A549 (cell line): Measurements from ENCODE around the gene SUMO2. TPM values are rescaled to one million over a fixed set of nuclear protein-coding genes. Genes with fewer than 3 reads are reported as not detected.

ENCODE experiments used
- ATAC-seq, 2 experiments: fragments of 200-7000 bp in 1 of 2; fragments of >200 bp in 1 of 2; cut with Nextera tagmentation in 1 of 2; cut with Tn5 transposase in 1 of 2; 3 replicates each; pipeline versions ENCODE4 v1.8.0 to v1.9.1; 2018 to 2020; ENCODE audit warnings: mild to moderate bottlenecking in 1 of 2, moderate library complexity in 1 of 2
- CTCF ChIA-PET: fragments of 300-600 bp; sonication (Branson Sonifier 250); formaldehyde crosslinking; extraction: SDS; loops from one replicate; lab custom pipeline; 2021; ENCODE audit warnings: antibody characterized with exemption, inconsistent platforms; lab: Yijun Ruan, JAX
- POLR2A ChIA-PET: fragments of 350-600 bp; formaldehyde crosslinking; extraction: SDS; loops from one replicate; lab custom pipeline; 2021; ENCODE audit warnings: antibody characterized with exemption, inconsistent platforms; lab: Yijun Ruan, JAX
- DNase-seq, 2 experiments: peaks; one replicate each; pipeline versions ENCODE4 v3.0.0 to v3.0.0-alpha.2; 2011 to 2016; ENCODE audit warnings: low read depth in 1 of 2, low spot score in 1 of 2
- FAIRE-seq: peaks from 2 replicates; lab custom pipeline; 2011; peaks lifted over from hg19 to GRCh38; lab: Jason Lieb, UNC
- H3K27ac ChIP-seq, 2 experiments: fragments of >200 bp; sonication (Bioruptor Twin); formaldehyde crosslinking; 3 replicates each; pipeline ENCODE4 v1.5.1; 2016 to 2017
- H3K4me1 ChIP-seq: fragments of >200 bp; sonication (Bioruptor Twin); formaldehyde crosslinking; 3 replicates; pipeline ENCODE4 v1.6.1; 2016
- H3K4me2 ChIP-seq: fragments of >200 bp; sonication (Bioruptor Twin); formaldehyde crosslinking; 3 replicates; pipeline ENCODE4 v1.6.1; 2016
- H3K4me3 ChIP-seq: fragments of >200 bp; sonication (Bioruptor Twin); formaldehyde crosslinking; 3 replicates; pipeline ENCODE4 v1.5.1; 2016
- H3K9me3 ChIP-seq: fragments of >200 bp; sonication (Bioruptor Twin); formaldehyde crosslinking; 3 replicates; pipeline ENCODE4 v1.6.1; 2016
- BHLHE40 ChIP-seq: IDR thresholded peaks from 2 replicates; pipeline ENCODE4 v1.6.1; 2012; ENCODE audit warnings: low read depth, low read length, inconsistent platforms
- CBX8 ChIP-seq: fragments of 200-600 bp; sonication (generic); IDR thresholded peaks from 2 replicates; pipeline ENCODE4 v1.6.1; 2016
- CHD4 ChIP-seq: fragments of 200-600 bp; sonication (generic); IDR thresholded peaks from 2 replicates; pipeline ENCODE4 v1.6.1; 2016; ENCODE audit warnings: antibody characterized with exemption, mild to moderate bottlenecking, borderline replicate concordance
- EHMT2 ChIP-seq: fragments of 200-600 bp; sonication (generic); IDR thresholded peaks from 2 replicates; pipeline ENCODE4 v1.6.1; 2016; ENCODE audit warnings: antibody characterized with exemption, low read depth, mild to moderate bottlenecking, moderate library complexity
- FOSB ChIP-seq: fragments of 250-450 bp; sonication (Bioruptor Pico); IDR thresholded peaks from 2 replicates; pipeline ENCODE4 v1.5.0; 2020; ENCODE audit warnings: mild to moderate bottlenecking, moderate library complexity
- GATA3 ChIP-seq: IDR thresholded peaks from 2 replicates; pipeline ENCODE4 v1.6.1; 2012; ENCODE audit warnings: borderline replicate concordance
- HDAC2 ChIP-seq: fragments of 200-600 bp; sonication (generic); IDR thresholded peaks from 2 replicates; pipeline ENCODE4 v1.6.1; 2016
- HOXA7 ChIP-seq: fragments of 250-450 bp; sonication (Bioruptor Pico); IDR thresholded peaks from 2 replicates; pipeline ENCODE4 v1.5.0; 2020; ENCODE audit warnings: mild to moderate bottlenecking, moderate library complexity
- JUN ChIP-seq, 2 experiments: fragments of >200 bp; sonication (Bioruptor Twin); formaldehyde crosslinking; IDR thresholded peaks; 2 replicates in 1 of 2; 3 replicates in 1 of 2; pipeline ENCODE4 v1.6.1; 2016 to 2017
- KDM5A ChIP-seq: fragments of 200-600 bp; sonication (generic); IDR thresholded peaks from 2 replicates; pipeline ENCODE4 v1.6.1; 2016; ENCODE audit warnings: antibody characterized with exemption, mild to moderate bottlenecking
- MAFK ChIP-seq: fragments of 450-650 bp; IDR thresholded peaks from 2 replicates; pipeline ENCODE4 v1.6.1; 2014; ENCODE audit not compliant: partially characterized antibody
- MAX ChIP-seq: IDR thresholded peaks from 2 replicates; pipeline ENCODE4 v1.6.1; 2012
- MYC ChIP-seq: IDR thresholded peaks from 2 replicates; pipeline ENCODE4 v1.6.1; 2012; ENCODE audit warnings: mild to moderate bottlenecking, inconsistent platforms, low read length, improper control_type of control experiment, borderline replicate concordance
- NFE2L2 ChIP-seq: fragments of 150-350 bp; conservative IDR thresholded peaks from 2 replicates; pipeline ENCODE4 v1.6.1; 2014; ENCODE audit warnings: low read length
- NR3C1 ChIP-seq: fragments of >200 bp; sonication (Bioruptor Twin); formaldehyde crosslinking; IDR thresholded peaks from 3 replicates; pipeline ENCODE4 v1.6.1; 2017
- PBX3 ChIP-seq: IDR thresholded peaks from 2 replicates; pipeline ENCODE4 v1.6.1; 2012
- POLR2A ChIP-seq: IDR thresholded peaks from 2 replicates; pipeline ENCODE4 v1.6.1; 2012; ENCODE audit warnings: mild to moderate bottlenecking, low read length
- POLR2AphosphoS2 ChIP-seq: conservative IDR thresholded peaks from 2 replicates; pipeline ENCODE4 v1.6.1; 2012; ENCODE audit warnings: low read length, improper control_type of control experiment, inconsistent platforms
- RAD21 ChIP-seq, 2 experiments: fragments of >200 bp in 1 of 2; sonication (Bioruptor Twin) in 1 of 2; formaldehyde crosslinking in 1 of 2; IDR thresholded peaks in 1 of 2; conservative IDR thresholded peaks in 1 of 2; 2 replicates in 1 of 2; 3 replicates in 1 of 2; pipeline ENCODE4 v1.6.1; 2012 to 2018; ENCODE audit warnings: inconsistent platforms in 1 of 2
- RCOR1 ChIP-seq: fragments of 150-350 bp; IDR thresholded peaks from 2 replicates; pipeline ENCODE4 v1.6.1; 2014; ENCODE audit warnings: antibody characterized with exemption, low read length, low read depth
- RFX5 ChIP-seq: fragments of 450-650 bp; IDR thresholded peaks from 2 replicates; pipeline ENCODE4 v1.7.1; 2014; ENCODE audit warnings: antibody characterized with exemption, mild to moderate bottlenecking, moderate library complexity
- SMC3 ChIP-seq: fragments of >200 bp; sonication (Bioruptor Twin); formaldehyde crosslinking; IDR thresholded peaks from 3 replicates; pipeline ENCODE4 v1.6.1; 2018; ENCODE audit warnings: inconsistent platforms
- ZFP36 ChIP-seq: fragments of 450-650 bp; IDR thresholded peaks from 2 replicates; pipeline ENCODE4 v1.6.1; 2014; ENCODE audit warnings: borderline replicate concordance; ENCODE audit not compliant: partially characterized antibody
- ZSCAN20 ChIP-seq: fragments of 250-450 bp; sonication (Bioruptor Pico); IDR thresholded peaks from 2 replicates; pipeline ENCODE4 v1.8.0; 2022; ENCODE audit warnings: mild to moderate bottlenecking, moderate library complexity
- WGBS: methylation state at CpG from one replicate; pipeline ENCODE4 v1.1.6; 2017; ENCODE audit errors: missing lambda C conversion rate; 5-methylcytosine and 5-hydroxymethylcytosine counted together
- polyA plus RNA-seq, 4 experiments: library from polyadenylated mRNA; depleted of rRNA in 3 of 4; stranded (reverse); fragments of >200 nt; fragmentation: RNase III in 1 of 4; extraction: RNeasy Plus Mini Kit Qiagen cat#74134 plus additional on column Dnase treatment in 1 of 4; gene quantifications; 2 replicates in 3 of 4; 3 replicates in 1 of 4; pipeline ENCODE4 v1.2.3, GENCODE V29; 2011 to 2017
- TF ChIP-seq, protein P1 (sequence below): fragments of >200 bp; sonication (Bioruptor Twin); formaldehyde crosslinking; IDR thresholded peaks from 2 replicates; pipeline ENCODE4 v1.6.1; 2016
- TF ChIP-seq, protein P2 (sequence below): fragments of 200-600 bp; sonication (generic); IDR thresholded peaks from 2 replicates; pipeline ENCODE4 v1.6.1; 2016; ENCODE audit warnings: antibody characterized with exemption, mild to moderate bottlenecking, moderate library complexity
- TF ChIP-seq, protein P3 (sequence below): fragments of 250-450 bp; sonication (Bioruptor Pico); IDR thresholded peaks from 2 replicates; pipeline ENCODE4 v1.5.0; 2021; ENCODE audit warnings: mild to moderate bottlenecking, moderate library complexity, borderline replicate concordance
- TF ChIP-seq, protein P4 (sequence below): fragments of >200 bp; sonication (Bioruptor Twin); formaldehyde crosslinking; IDR thresholded peaks from 3 replicates; pipeline ENCODE4 v1.5.1; 2016

SUMO2 gene
- polyA plus RNA-seq, 2 of the 4 experiments (the other 2 are of a cell fraction): 525 to 545 TPM

DNA sequence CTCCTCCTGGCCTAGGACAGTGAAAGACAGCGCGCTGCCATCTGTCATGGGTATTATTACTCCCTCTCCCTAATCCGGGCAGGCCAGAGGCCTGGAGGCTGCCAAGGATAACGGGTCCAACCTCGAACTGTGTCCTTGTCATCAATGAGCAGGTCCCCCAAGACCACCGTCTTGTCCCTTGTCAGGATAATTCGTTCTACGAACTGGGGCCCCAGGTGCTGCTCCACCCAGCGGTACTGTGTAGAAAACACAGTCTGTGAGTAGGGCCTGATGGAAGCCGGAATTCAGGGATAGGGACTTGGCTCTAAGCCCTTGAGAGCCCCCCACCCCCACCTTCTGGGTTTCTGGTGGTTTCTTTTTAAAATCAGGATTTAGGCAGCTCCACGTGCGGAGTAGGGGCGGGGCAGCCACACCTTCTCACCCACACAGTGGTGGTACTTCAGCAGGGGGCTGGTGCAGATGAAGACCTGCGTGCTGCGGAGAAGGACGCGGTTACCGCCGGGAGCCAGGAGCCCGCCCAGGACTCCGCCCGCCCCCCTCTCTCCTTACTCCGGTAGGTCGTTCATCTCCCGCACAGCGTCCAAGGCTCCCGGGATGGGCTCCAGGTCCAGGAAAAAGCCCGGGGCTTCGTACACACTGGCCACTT lies 52.0 kb downstream of the SUMO2 start:
- Histone ChIP-seq H3K4me1 (peaks cover 47% of the 10 kb centered on the region), H3K4me3 (peak overlapping the region; percentile 89), H3K4me2 (peak overlapping the region; percentile 87), H3K27ac (peak overlapping the region; percentile 97), H3K9me3 (no peaks in the 10 kb centered on the region)
- FAIRE-seq (no peak), ATAC-seq (peak; percentile 66 to 74), DNase-seq (peak; percentile 81 to 86)
- WGBS: 10% methylated on average over 22 of the region's 29 CpGs
- TF ChIP-seq EHMT2 (no peak), CBX8 (no peak), CHD4 (no peak), NFE2L2 (no peak), KDM5A (no peak), POLR2A (peak; percentile 23; the same call in 1 of the 2 replicates), RFX5 (no peak), RAD21 (conservative IDR thresholded peaks at IDR 0.05 in 1 of 2, IDR thresholded peaks at IDR 0.05 in 1 of 2) (peak; percentile 48 to 55), POLR2AphosphoS2 (no peak), HOXA7 (CRISPR knock-in tag) (no peak), MAX (peak; percentile 46; the same call in 1 of the 2 replicates), ZFP36 (no peak), GATA3 (0 out of 2 replicates have a peak, but pooled peaks have one; percentile 12), BHLHE40 (no peak), MYC (peak; percentile 58; the same call in 1 of the 2 replicates), NR3C1 (no peak), ZSCAN20 (no peak), SMC3 (peak; percentile 73), MAFK (no peak), PBX3 (peak; percentile 14; the same call in 1 of the 2 replicates), JUN (IDR thresholded peaks at IDR 0.05) (0 out of 5 replicates have a peak, but pooled peaks of 1 of the 2 experiments have one; percentile 3), FOSB (CRISPR knock-in tag) (no peak), HDAC2 (no peak), RCOR1 (no peak)
- TF ChIP-seq, protein P1, sequence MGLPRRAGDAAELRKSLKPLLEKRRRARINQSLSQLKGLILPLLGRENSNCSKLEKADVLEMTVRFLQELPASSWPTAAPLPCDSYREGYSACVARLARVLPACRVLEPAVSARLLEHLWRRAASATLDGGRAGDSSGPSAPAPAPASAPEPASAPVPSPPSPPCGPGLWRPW: no peak
- TF ChIP-seq, protein P2, sequence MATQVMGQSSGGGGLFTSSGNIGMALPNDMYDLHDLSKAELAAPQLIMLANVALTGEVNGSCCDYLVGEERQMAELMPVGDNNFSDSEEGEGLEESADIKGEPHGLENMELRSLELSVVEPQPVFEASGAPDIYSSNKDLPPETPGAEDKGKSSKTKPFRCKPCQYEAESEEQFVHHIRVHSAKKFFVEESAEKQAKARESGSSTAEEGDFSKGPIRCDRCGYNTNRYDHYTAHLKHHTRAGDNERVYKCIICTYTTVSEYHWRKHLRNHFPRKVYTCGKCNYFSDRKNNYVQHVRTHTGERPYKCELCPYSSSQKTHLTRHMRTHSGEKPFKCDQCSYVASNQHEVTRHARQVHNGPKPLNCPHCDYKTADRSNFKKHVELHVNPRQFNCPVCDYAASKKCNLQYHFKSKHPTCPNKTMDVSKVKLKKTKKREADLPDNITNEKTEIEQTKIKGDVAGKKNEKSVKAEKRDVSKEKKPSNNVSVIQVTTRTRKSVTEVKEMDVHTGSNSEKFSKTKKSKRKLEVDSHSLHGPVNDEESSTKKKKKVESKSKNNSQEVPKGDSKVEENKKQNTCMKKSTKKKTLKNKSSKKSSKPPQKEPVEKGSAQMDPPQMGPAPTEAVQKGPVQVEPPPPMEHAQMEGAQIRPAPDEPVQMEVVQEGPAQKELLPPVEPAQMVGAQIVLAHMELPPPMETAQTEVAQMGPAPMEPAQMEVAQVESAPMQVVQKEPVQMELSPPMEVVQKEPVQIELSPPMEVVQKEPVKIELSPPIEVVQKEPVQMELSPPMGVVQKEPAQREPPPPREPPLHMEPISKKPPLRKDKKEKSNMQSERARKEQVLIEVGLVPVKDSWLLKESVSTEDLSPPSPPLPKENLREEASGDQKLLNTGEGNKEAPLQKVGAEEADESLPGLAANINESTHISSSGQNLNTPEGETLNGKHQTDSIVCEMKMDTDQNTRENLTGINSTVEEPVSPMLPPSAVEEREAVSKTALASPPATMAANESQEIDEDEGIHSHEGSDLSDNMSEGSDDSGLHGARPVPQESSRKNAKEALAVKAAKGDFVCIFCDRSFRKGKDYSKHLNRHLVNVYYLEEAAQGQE: no peak
- TF ChIP-seq, protein P3, sequence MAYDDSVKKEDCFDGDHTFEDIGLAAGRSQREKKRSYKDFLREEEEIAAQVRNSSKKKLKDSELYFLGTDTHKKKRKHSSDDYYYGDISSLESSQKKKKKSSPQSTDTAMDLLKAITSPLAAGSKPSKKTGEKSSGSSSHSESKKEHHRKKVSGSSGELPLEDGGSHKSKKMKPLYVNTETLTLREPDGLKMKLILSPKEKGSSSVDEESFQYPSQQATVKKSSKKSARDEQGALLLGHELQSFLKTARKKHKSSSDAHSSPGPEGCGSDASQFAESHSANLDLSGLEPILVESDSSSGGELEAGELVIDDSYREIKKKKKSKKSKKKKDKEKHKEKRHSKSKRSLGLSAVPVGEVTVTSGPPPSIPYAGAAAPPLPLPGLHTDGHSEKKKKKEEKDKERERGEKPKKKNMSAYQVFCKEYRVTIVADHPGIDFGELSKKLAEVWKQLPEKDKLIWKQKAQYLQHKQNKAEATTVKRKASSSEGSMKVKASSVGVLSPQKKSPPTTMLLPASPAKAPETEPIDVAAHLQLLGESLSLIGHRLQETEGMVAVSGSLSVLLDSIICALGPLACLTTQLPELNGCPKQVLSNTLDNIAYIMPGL (CRISPR knock-in tag): no peak
- TF ChIP-seq, protein P4, sequence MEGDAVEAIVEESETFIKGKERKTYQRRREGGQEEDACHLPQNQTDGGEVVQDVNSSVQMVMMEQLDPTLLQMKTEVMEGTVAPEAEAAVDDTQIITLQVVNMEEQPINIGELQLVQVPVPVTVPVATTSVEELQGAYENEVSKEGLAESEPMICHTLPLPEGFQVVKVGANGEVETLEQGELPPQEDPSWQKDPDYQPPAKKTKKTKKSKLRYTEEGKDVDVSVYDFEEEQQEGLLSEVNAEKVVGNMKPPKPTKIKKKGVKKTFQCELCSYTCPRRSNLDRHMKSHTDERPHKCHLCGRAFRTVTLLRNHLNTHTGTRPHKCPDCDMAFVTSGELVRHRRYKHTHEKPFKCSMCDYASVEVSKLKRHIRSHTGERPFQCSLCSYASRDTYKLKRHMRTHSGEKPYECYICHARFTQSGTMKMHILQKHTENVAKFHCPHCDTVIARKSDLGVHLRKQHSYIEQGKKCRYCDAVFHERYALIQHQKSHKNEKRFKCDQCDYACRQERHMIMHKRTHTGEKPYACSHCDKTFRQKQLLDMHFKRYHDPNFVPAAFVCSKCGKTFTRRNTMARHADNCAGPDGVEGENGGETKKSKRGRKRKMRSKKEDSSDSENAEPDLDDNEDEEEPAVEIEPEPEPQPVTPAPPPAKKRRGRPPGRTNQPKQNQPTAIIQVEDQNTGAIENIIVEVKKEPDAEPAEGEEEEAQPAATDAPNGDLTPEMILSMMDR: peak; percentile 64
- ChIA-PET POLR2A (interaction anchor here (0.6 to 7.0 kb wide), 14 partner anchors 8 to 140 kb away, joined by 3 to 70 read pairs (median 4); partner anchors contain the start of genes ARMC7, JPT1, MIF4GD and MRPL58), CTCF (interaction anchor here (0.6 to 62.2 kb wide), 33 partner anchors 14 to 617 kb away, joined by 3 to 3429 read pairs (median 5); partner anchors contain the start of genes ARMC7, ATP5PD, CDR2L and JPT1)
